Ascending aorta (tissue), 2 donors: ENCODE measurements around the gene HINT1. TPM values are rescaled to one million over a fixed set of nuclear protein-coding genes. Genes with fewer than 3 reads are reported as not detected.
"Not testable (repeated sequence)": the region's sequence is repeated elsewhere in the genome, so short reads cannot be mapped to it uniquely, and the experiment has no call there.

Source experiments
- DNase-seq, 2 donors: peaks; one replicate each; pipeline ENCODE4 v3.0.0-alpha.2; 2019; ENCODE audit warnings: low spot score in 2 of 2
- H3K27ac ChIP-seq, 2 donors: fragments of 200-600 bp; sonication (generic); one replicate each; pipeline ENCODE4 v1.5.1; 2016 to 2017; ENCODE audit warnings: mild to moderate bottlenecking in 1 of 2
- H3K27me3 ChIP-seq: fragments of 200-600 bp; sonication (generic); one replicate; pipeline ENCODE4 v1.5.1; 2017
- H3K36me3 ChIP-seq, 2 donors: fragments of 200-600 bp; sonication (generic); one replicate each; pipeline ENCODE4 v1.5.1; 2016
- H3K4me1 ChIP-seq, 2 donors: fragments of 200-600 bp; sonication (generic); one replicate each; pipeline ENCODE4 v1.5.1; 2016 to 2017; ENCODE audit warnings: mild to moderate bottlenecking in 1 of 2
- H3K4me3 ChIP-seq, 2 donors: fragments of 200-600 bp; sonication (generic); one replicate each; pipeline ENCODE4 v1.5.1; 2016 to 2017; ENCODE audit warnings: mild to moderate bottlenecking in 1 of 2
- H3K9me3 ChIP-seq, 2 donors: fragments of 200-600 bp; sonication (generic); one replicate each; pipeline ENCODE4 v1.5.1; 2016
- CTCF ChIP-seq, 3 experiments: fragments of 200-600 bp in 2 of 3; fragments of 450-650 bp in 1 of 3; sonication (generic) in 2 of 3; IDR thresholded peaks; one replicate each; pipeline ENCODE4 v1.5.1; 2016 to 2019; ENCODE audit warnings: antibody characterized with exemption in 3 of 3, mild to moderate bottlenecking in 1 of 3, moderate library complexity in 1 of 3
- intact Hi-C: fragments of 100-400 bp; cut with DNase I; formaldehyde crosslinking; loops from one replicate; pipeline ENCODE4 v1.15.1; 2023
- total RNA-seq: library from RNA; depleted of rRNA; stranded (reverse); fragments of >200 nt; gene quantifications from one replicate; pipeline ENCODE4 v1.1.0, GENCODE V29; 2016

Gene HINT1
- total RNA-seq, 1 donor from 2014 or later: 78.9 TPM

DNA sequence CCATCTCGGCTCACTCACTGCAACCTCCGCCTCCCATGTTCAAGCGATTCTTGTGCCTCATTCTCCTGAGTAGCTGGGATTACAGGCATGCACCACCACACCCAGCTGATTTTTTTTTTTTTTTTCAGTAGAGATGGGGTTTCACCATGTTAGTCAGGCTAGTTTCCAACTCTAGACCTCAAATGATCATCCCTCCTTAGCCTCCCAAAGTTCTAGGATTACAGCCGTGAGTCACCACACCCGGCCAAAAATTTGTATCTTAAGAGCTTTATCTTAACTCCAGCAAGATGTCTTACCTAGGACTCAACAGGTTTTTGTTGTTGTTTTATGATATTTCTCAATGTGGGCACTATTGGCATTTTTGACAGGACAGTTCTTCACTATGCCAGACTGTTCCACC is 33.6 kb upstream of the HINT1 start:
- peaks cover 4 to 5% of the 10 kb centered on the region in 2 donors for H3K36me3 ChIP-seq
- no peak overlapping the region for H3K4me3 ChIP-seq
- no peaks in the 10 kb centered on the region for H3K4me1 ChIP-seq
- DNase-seq: no peak
- TF ChIP-seq CTCF (IDR thresholded peaks at IDR 0.05): no peak
- no peaks in the 10 kb centered on the region for H3K9me3 ChIP-seq
- intact Hi-C loops: no loop called here
- H3K27me3 ChIP-seq: no peaks in the 10 kb centered on the region
- no peak overlapping the region for H3K27ac ChIP-seq

- no peak for TF ChIP-seq CTCF (IDR thresholded peaks at IDR 0.05)
- intact Hi-C loops: no loop called here
Observed at GRCh38 chr5:131196331-131196730, 31.3 kb upstream of the HINT1 start.

DNA sequence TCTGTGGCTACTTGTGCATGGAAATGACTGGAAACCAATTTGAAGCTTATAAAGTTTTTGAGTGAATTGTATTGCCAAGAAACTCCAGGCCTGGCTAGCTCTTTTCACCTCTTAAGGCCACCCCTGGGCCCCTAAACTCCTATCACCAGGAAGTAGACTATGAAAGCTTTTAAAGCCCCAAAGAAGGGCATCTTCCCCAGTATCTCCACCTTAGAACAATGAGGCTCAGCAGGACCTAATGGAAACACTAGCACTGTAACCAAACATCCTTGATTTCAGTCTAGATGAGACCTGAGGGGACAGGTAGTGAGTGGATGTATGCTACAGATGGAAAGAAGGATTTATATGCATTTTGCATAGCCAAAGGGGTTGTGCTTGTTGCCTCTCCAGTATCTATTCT is 30.6 kb upstream of the HINT1 start:
- H3K27ac ChIP-seq: no peak overlapping the region
- H3K4me3 ChIP-seq: no peak overlapping the region
- H3K9me3 ChIP-seq: no peaks in the 10 kb centered on the region
- no peaks in the 10 kb centered on the region for H3K27me3 ChIP-seq
- no peak for TF ChIP-seq CTCF (IDR thresholded peaks at IDR 0.05)
- no peaks in the 10 kb centered on the region for H3K4me1 ChIP-seq
- H3K36me3 ChIP-seq: peaks cover 4 to 5% of the 10 kb centered on the region in 2 donors
- no peak for DNase-seq
- intact Hi-C loops: no loop called here

More at GRCh38 chr5:131196331-131196730, 31.3 kb upstream of the HINT1 start:
- no peak overlapping the region for H3K4me3 ChIP-seq
- H3K36me3 ChIP-seq: peaks cover 4 to 5% of the 10 kb centered on the region in 2 donors
- no peaks in the 10 kb centered on the region for H3K27me3 ChIP-seq
- no peaks in the 10 kb centered on the region for H3K9me3 ChIP-seq
- H3K4me1 ChIP-seq: no peaks in the 10 kb centered on the region
- no peak for DNase-seq
- H3K27ac ChIP-seq: no peak overlapping the region

DNA sequence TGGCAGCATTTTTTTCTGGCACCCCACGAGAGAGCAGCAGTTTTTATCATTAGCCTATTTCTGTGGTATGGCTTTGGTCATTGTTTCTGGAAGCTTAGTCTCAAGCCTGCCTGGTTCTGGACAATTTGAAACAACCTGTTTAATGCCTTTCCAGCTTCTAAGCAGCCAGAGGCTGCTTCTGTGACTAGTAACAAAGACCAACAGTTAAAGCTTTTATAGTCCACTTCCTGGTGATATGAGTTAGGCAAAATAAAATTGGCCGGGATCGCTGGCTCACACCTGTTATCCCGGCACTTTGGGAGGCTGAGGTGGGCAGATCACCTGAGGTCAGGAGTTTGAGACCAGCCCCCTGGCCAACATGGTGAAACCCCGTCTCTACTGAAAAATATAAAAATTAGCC is 29.7 kb upstream of the HINT1 start:
- Histone ChIP-seq H3K4me1 (no peaks in the 10 kb centered on the region), H3K9me3 (no peaks in the 10 kb centered on the region), H3K27me3 (no peaks in the 10 kb centered on the region), H3K27ac (no peak overlapping the region), H3K4me3 (no peak overlapping the region), H3K36me3 (peaks cover 0 to 4% of the 10 kb centered on the region in 2 donors)
- intact Hi-C loops: no loop called here
- no peak for TF ChIP-seq CTCF (IDR thresholded peaks at IDR 0.05)
- DNase-seq: no peak

- DNase-seq, H3K4me3 ChIP-seq, H3K4me1 ChIP-seq, H3K27ac ChIP-seq, H3K27me3 ChIP-seq, intact Hi-C loops, H3K9me3 ChIP-seq, H3K36me3 ChIP-seq: not testable (repeated sequence)
Observed at GRCh38 chr5:131193897-131194296, 28.8 kb upstream of the HINT1 start.

GRCh38 chr5:131193106-131193505 is 28.1 kb upstream of the HINT1 start:
- no peaks in the 10 kb centered on the region for H3K27me3 ChIP-seq
- DNase-seq: no peak
- H3K4me1 ChIP-seq: no peaks in the 10 kb centered on the region
- no peak overlapping the region for H3K4me3 ChIP-seq
- no peak for TF ChIP-seq CTCF (IDR thresholded peaks at IDR 0.05)
- H3K27ac ChIP-seq: no peak overlapping the region
- H3K9me3 ChIP-seq: no peaks in the 10 kb centered on the region
- intact Hi-C loops: no loop called here
- no peaks in the 10 kb centered on the region for H3K36me3 ChIP-seq
